ENCODE data around the gene ZYX. TPM values are rescaled to one million over a fixed set of nuclear protein-coding genes. Genes with fewer than 3 reads are reported as not detected.

Gene ZYX
- total RNA-seq, 1 donor from 2014 or later: 114 TPM

- H3K27me3 Mint-ChIP-seq (ENCODE audit: low read depth): peaks cover 9% of the 10 kb centered on the region
- H3K4me1 Mint-ChIP-seq (ENCODE audit: low read depth): peaks cover 5% of the 10 kb centered on the region
- no peak overlapping the region for H3K4me3 Mint-ChIP-seq (ENCODE audit: low read depth)
- DNase-seq (ENCODE audit: low spot score): no peak
- no peak overlapping the region for H3K27ac Mint-ChIP-seq
- H3K9me3 Mint-ChIP-seq: no peaks in the 10 kb centered on the region
- intact Hi-C loops (cut with micrococcal nuclease): no loop called here
- H3K36me3 Mint-ChIP-seq (ENCODE audit: low read depth): no peaks in the 10 kb centered on the region
Measured at GRCh38 chr7:143429770-143430698, 48.9 kb downstream of the ZYX start.

- Mint-ChIP-seq H3K4me3 (ENCODE audit: low read depth) (no peak overlapping the region), H3K36me3 (ENCODE audit: low read depth) (no peaks in the 10 kb centered on the region), H3K4me1 (ENCODE audit: low read depth) (peaks cover 5% of the 10 kb centered on the region), H3K27me3 (ENCODE audit: low read depth) (peaks cover 9% of the 10 kb centered on the region), H3K9me3 (no peaks in the 10 kb centered on the region), H3K27ac (no peak overlapping the region)
- intact Hi-C loops (cut with micrococcal nuclease): no loop called here
- no peak for DNase-seq (ENCODE audit: low spot score)
Measured at GRCh38 chr7:143431109-143431508, 50.0 kb downstream of the ZYX start.

GRCh38 chr7:143433759-143434158 lies 52.6 kb downstream of the ZYX start:
- Mint-ChIP-seq H3K27ac (no peak overlapping the region), H3K9me3 (no peaks in the 10 kb centered on the region), H3K4me1 (ENCODE audit: low read depth) (peaks cover 9% of the 10 kb centered on the region), H3K27me3 (ENCODE audit: low read depth) (peaks cover 9% of the 10 kb centered on the region), H3K4me3 (ENCODE audit: low read depth) (no peak overlapping the region), H3K36me3 (ENCODE audit: low read depth) (no peaks in the 10 kb centered on the region)
- intact Hi-C loops (cut with micrococcal nuclease): no loop called here
- no peak for DNase-seq (ENCODE audit: low spot score)

DNA sequence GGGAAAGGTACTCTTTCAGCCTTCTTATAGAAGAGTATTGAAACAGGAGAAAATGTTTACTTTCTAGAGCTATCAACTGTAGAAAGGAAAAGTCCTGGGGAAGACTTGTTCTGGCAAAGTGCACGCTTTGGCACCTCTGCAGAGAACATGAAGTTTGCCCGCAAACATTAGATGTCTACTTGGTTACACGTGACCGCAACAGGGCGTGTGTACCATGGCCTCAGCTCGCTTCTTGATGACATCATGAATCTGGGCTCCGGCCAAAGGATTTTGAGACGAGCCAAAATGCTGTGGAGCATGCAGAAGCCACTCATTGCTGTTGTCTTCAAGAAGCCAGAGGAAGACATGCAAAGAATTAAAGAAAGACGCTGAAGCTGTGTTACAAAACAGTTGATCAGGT lies 53.5 kb downstream of the ZYX start:
- H3K36me3 Mint-ChIP-seq (ENCODE audit: low read depth): no peaks in the 10 kb centered on the region
- DNase-seq (ENCODE audit: low spot score): no peak
- H3K27ac Mint-ChIP-seq: no peak overlapping the region
- intact Hi-C loops (cut with micrococcal nuclease): no loop called here
- no peak overlapping the region for H3K4me3 Mint-ChIP-seq (ENCODE audit: low read depth)
- peaks cover 9% of the 10 kb centered on the region for H3K27me3 Mint-ChIP-seq (ENCODE audit: low read depth)
- H3K4me1 Mint-ChIP-seq (ENCODE audit: low read depth): peaks cover 9% of the 10 kb centered on the region
- H3K9me3 Mint-ChIP-seq: no peaks in the 10 kb centered on the region

DNA sequence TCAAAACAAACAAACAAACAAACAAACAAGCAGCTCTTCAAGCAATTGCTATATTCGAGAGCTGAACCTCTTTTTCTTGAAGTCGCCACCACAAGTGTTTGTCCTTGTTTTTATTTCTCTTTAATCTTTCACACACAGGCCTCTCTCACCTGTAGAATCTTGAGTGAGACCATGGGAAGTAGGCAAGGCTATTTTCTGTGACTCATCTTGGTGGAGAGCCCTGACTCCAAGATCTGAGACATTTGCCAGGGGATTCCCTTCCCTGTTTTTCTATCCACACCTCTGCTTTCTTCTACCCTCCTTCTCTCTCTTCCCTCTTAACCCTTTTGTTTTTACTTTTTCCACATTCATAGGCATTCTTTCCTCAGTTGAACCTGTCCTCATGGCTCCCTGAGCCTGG lies 54.1 kb downstream of the ZYX start:
- no peak for DNase-seq (ENCODE audit: low spot score)
- intact Hi-C loops (cut with micrococcal nuclease): no loop called here
- Mint-ChIP-seq H3K9me3 (no peaks in the 10 kb centered on the region), H3K27ac (no peak overlapping the region), H3K27me3 (ENCODE audit: low read depth) (peaks cover 9% of the 10 kb centered on the region), H3K36me3 (ENCODE audit: low read depth) (no peaks in the 10 kb centered on the region), H3K4me1 (ENCODE audit: low read depth) (peaks cover 9% of the 10 kb centered on the region), H3K4me3 (ENCODE audit: low read depth) (no peak overlapping the region)

GRCh38 chr7:143436325-143436946 lies 55.3 kb downstream of the ZYX start:
- Mint-ChIP-seq H3K4me3 (ENCODE audit: low read depth) (no peak overlapping the region), H3K27ac (no peak overlapping the region), H3K27me3 (ENCODE audit: low read depth) (peaks cover 5% of the 10 kb centered on the region), H3K9me3 (no peaks in the 10 kb centered on the region), H3K4me1 (ENCODE audit: low read depth) (peaks cover 9% of the 10 kb centered on the region), H3K36me3 (ENCODE audit: low read depth) (no peaks in the 10 kb centered on the region)
- intact Hi-C loops (cut with micrococcal nuclease): no loop called here
- no peak for DNase-seq (ENCODE audit: low spot score)

DNA sequence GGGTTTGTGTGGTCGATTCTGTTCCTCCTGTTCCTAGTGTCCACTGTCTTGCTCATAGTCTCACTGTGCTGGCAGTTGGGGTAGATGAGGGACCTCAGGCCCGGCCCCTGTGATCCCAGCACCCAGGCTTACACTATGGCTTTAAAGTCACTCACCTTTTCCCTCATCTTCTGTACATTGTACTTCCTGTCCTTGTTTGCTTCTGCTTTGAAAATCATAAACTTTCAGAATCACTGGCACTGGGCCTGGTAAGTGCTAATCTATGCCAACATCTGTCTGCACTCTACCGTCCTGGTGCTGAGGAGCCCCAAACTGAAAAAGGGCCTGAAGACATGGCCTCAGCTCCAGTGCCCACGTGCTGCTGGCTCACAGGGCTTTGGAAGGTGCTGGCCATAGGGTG lies 56.4 kb downstream of the ZYX start:
- no peak overlapping the region for H3K27ac Mint-ChIP-seq
- no peaks in the 10 kb centered on the region for H3K27me3 Mint-ChIP-seq (ENCODE audit: low read depth)
- intact Hi-C loops (cut with micrococcal nuclease): no loop called here
- H3K36me3 Mint-ChIP-seq (ENCODE audit: low read depth): no peaks in the 10 kb centered on the region
- no peak overlapping the region for H3K4me3 Mint-ChIP-seq (ENCODE audit: low read depth)
- DNase-seq (ENCODE audit: low spot score): no peak
- H3K4me1 Mint-ChIP-seq (ENCODE audit: low read depth): peaks cover 9% of the 10 kb centered on the region
- H3K9me3 Mint-ChIP-seq: no peaks in the 10 kb centered on the region

DNA sequence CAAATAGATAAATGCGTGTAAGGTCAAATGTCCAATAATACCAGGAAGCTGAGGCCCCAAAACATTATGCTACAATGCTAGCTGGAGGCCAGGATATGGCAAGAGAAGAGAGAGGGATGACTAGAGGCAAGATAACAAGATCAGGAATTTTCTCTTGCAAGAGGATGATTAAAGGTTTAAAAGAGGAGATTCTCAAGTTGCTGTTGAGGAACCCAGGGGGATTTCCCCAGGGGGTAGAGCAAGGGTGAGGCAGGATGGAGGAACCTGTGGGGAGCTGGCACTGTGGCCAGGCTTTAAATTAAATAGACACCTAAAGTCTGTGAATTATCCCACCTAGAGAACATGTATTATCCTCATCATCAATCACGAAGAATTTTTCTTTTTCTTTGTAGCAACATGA lies 58.7 kb downstream of the ZYX start:
- peaks cover 9% of the 10 kb centered on the region for H3K4me1 Mint-ChIP-seq (ENCODE audit: low read depth)
- H3K27ac Mint-ChIP-seq: no peak overlapping the region
- no peaks in the 10 kb centered on the region for H3K36me3 Mint-ChIP-seq (ENCODE audit: low read depth)
- H3K9me3 Mint-ChIP-seq: no peaks in the 10 kb centered on the region
- no peak overlapping the region for H3K4me3 Mint-ChIP-seq (ENCODE audit: low read depth)
- DNase-seq (ENCODE audit: low spot score): no peak
- no peaks in the 10 kb centered on the region for H3K27me3 Mint-ChIP-seq (ENCODE audit: low read depth)
- intact Hi-C loops (cut with micrococcal nuclease): no loop called here

Other genes with a start within 250 kb of the ZYX start
- gene PIP, start 249.3 kb upstream of the ZYX start, total RNA-seq: not detected in 2 replicates
- gene TAS2R39, start 197.9 kb upstream of the ZYX start, total RNA-seq: not detected in 2 replicates
- not detected in 2 replicates for gene TAS2R40, start 159.3 kb upstream of the ZYX start, total RNA-seq
- 166 and 168 TPM in 2 replicates for gene GSTK1, start 117.9 kb upstream of the ZYX start, total RNA-seq
- 0.75 and 1.1 TPM in 2 replicates for gene TMEM139, start 96.4 kb upstream of the ZYX start, total RNA-seq
- gene CASP2, start 93.0 kb upstream of the ZYX start, total RNA-seq: 116 and 122 TPM in 2 replicates
- not detected in 2 replicates for gene CLCN1, start 65.2 kb upstream of the ZYX start, total RNA-seq
- gene FAM131B, start 18.6 kb upstream of the ZYX start, total RNA-seq: 1.3 and 2.0 TPM in 2 replicates
- 0.07 and 0.34 TPM in 2 replicates for gene EPHA1, start 27.5 kb downstream of the ZYX start, total RNA-seq
- gene TAS2R60, start 62.1 kb downstream of the ZYX start, total RNA-seq: not detected in 2 replicates
- not detected in 2 replicates for gene TAS2R41, start 96.5 kb downstream of the ZYX start, total RNA-seq
- gene CTAGE15, start 190.5 kb downstream of the ZYX start, total RNA-seq: 1.5 and 2.4 TPM in 2 replicates
- 37.0 and 38.6 TPM in 2 replicates for gene TCAF2, start 239.6 kb downstream of the ZYX start, total RNA-seq